Adrenal gland (tissue), 5 donors: ENCODE measurements around the gene LIM2.

Experiments
- CTCF ChIP-seq, 6 experiments: fragments of 450-650 bp in 4 of 6; fragments of 200-600 bp in 2 of 6; sonication (generic) in 1 of 6; IDR thresholded peaks; 1 replicate in 5 of 6; 2 replicates in 1 of 6; pipeline versions ENCODE4 v1.5.1 to v1.8.0; 2016 to 2021; ENCODE audit warnings: antibody characterized with exemption in 6 of 6, mild to moderate bottlenecking in 2 of 6, moderate library complexity in 1 of 6
- POLR2A ChIP-seq, 2 donors: fragments of 450-650 bp; IDR thresholded peaks; one replicate each; pipeline ENCODE4 v1.6.1; 2017; ENCODE audit warnings: antibody characterized with exemption in 2 of 2, mild to moderate bottlenecking in 2 of 2, moderate library complexity in 1 of 2
- donor health status: DM: no; HTN: no; CAD: no.

DNA sequence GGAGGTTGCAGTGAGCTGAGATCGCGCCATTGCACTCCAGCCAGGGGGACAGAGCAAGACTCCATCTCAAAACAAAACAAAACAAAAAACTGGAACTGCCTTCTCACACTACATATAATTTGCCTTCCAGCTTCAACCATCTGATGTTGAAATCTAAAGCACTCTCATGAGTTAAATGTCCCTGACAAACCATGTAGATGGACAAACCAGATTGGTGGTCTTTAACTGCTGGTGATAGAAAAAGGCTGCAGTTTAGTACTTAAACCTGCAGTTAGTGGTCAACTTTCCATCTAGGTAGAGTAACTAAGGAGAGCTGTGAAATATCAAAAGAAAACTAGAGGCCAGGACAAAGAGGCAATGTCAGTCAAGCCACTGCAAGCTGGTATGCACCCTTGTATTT lies 8.4 kb upstream of the LIM2 start:
- TF ChIP-seq CTCF (IDR thresholded peaks at IDR 0.05) (no peak), POLR2A (IDR thresholded peaks at IDR 0.05) (no peak)
